ENCODE measurements around the gene PITPNM1. TPM values are rescaled to one million over a fixed set of nuclear protein-coding genes. Genes with fewer than 3 reads are reported as not detected.
"Not testable (repeated sequence)": the region's sequence is repeated elsewhere in the genome, so short reads cannot be mapped to it uniquely, and the experiment has no call there.

The PITPNM1 gene
- total and polyA plus RNA-seq, 9 donors: 4.9 to 11.6 (median 8.4) TPM

GRCh38 chr11:67489203-67489884 lies 15.8 kb downstream of the PITPNM1 start:
- DNase-seq: no peak
- WGBS (ENCODE audit: insufficient coverage): 69% methylated on average over 18 of the region's 25 CpGs
- no peak overlapping the region for H3K27ac ChIP-seq (ENCODE audit: low read length)
- H3K4me3 ChIP-seq (ENCODE audit: low read length): no peak overlapping the region
- peaks cover 2% of the 10 kb centered on the region for H3K4me1 ChIP-seq (ENCODE audit: control insufficient read depth, insufficient read depth, low read length)
- H3K36me3 ChIP-seq (ENCODE audit: control insufficient read depth, insufficient read depth, low read length): peaks cover 69% of the 10 kb centered on the region
- H3K9me3 ChIP-seq (replicated peaks; ENCODE audit: control insufficient read depth, low read depth, low read length): no peaks in the 10 kb centered on the region
- no peaks in the 10 kb centered on the region for H3K27me3 ChIP-seq (ENCODE audit: control insufficient read depth, insufficient read depth, low read length)

GRCh38 chr11:67486481-67487195 lies 18.5 kb downstream of the PITPNM1 start:
- no peak overlapping the region for H3K4me3 ChIP-seq (ENCODE audit: low read length)
- H3K27me3 ChIP-seq (ENCODE audit: control insufficient read depth, insufficient read depth, low read length): no peaks in the 10 kb centered on the region
- 86% methylated on average over 15 of the region's 20 CpGs for WGBS (ENCODE audit: insufficient coverage)
- H3K27ac ChIP-seq (ENCODE audit: low read length): no peak overlapping the region
- DNase-seq: peak; percentile 1
- H3K9me3 ChIP-seq (replicated peaks; ENCODE audit: control insufficient read depth, low read depth, low read length): peaks cover 2% of the 10 kb centered on the region
- peaks cover 53% of the 10 kb centered on the region for H3K36me3 ChIP-seq (ENCODE audit: control insufficient read depth, insufficient read depth, low read length)
- peaks cover 17% of the 10 kb centered on the region for H3K4me1 ChIP-seq (ENCODE audit: control insufficient read depth, insufficient read depth, low read length)

GRCh38 chr11:67485873-67486361 lies 19.2 kb downstream of the PITPNM1 start:
- not testable (repeated sequence) for H3K27ac ChIP-seq (ENCODE audit: low read length); H3K27me3 ChIP-seq (ENCODE audit: control insufficient read depth, insufficient read depth, low read length); H3K9me3 ChIP-seq (replicated peaks; ENCODE audit: control insufficient read depth, low read depth, low read length); H3K4me3 ChIP-seq (ENCODE audit: low read length)
- WGBS (ENCODE audit: insufficient coverage): 83% methylated on average over 5 of the region's 7 CpGs
- H3K4me1 ChIP-seq (ENCODE audit: control insufficient read depth, insufficient read depth, low read length): peaks cover 17% of the 10 kb centered on the region
- peak; percentile 23 for DNase-seq
- H3K36me3 ChIP-seq (ENCODE audit: control insufficient read depth, insufficient read depth, low read length): peaks cover 46% of the 10 kb centered on the region

- peaks cover 17% of the 10 kb centered on the region for H3K4me1 ChIP-seq (ENCODE audit: control insufficient read depth, insufficient read depth, low read length)
- 70% methylated on average over 9 of the region's 11 CpGs for WGBS (ENCODE audit: insufficient coverage)
- no peaks in the 10 kb centered on the region for H3K27me3 ChIP-seq (ENCODE audit: control insufficient read depth, insufficient read depth, low read length)
- H3K27ac ChIP-seq (ENCODE audit: low read length): peak overlapping the region; percentile 3
- H3K4me3 ChIP-seq (ENCODE audit: low read length): no peak overlapping the region
- peaks cover 36% of the 10 kb centered on the region for H3K36me3 ChIP-seq (ENCODE audit: control insufficient read depth, insufficient read depth, low read length)
- peaks cover 2% of the 10 kb centered on the region for H3K9me3 ChIP-seq (replicated peaks; ENCODE audit: control insufficient read depth, low read depth, low read length)
- DNase-seq: peak; percentile 16
Measured at GRCh38 chr11:67484847-67485311, 20.3 kb downstream of the PITPNM1 start.

GRCh38 chr11:67483831-67484665 lies 21.1 kb downstream of the PITPNM1 start:
- Histone ChIP-seq H3K27ac (ENCODE audit: low read length) (peak overlapping the region; percentile 35), H3K27me3 (ENCODE audit: control insufficient read depth, insufficient read depth, low read length) (no peaks in the 10 kb centered on the region), H3K9me3 (replicated peaks; ENCODE audit: control insufficient read depth, low read depth, low read length) (peaks cover 2% of the 10 kb centered on the region), H3K4me1 (ENCODE audit: control insufficient read depth, insufficient read depth, low read length) (peaks cover 17% of the 10 kb centered on the region), H3K4me3 (ENCODE audit: low read length) (peak overlapping the region; percentile 72), H3K36me3 (ENCODE audit: control insufficient read depth, insufficient read depth, low read length) (peaks cover 28% of the 10 kb centered on the region)
- peak; percentile 20 for DNase-seq
- 81% methylated on average over 13 of the region's 16 CpGs for WGBS (ENCODE audit: insufficient coverage)

GRCh38 chr11:67482827-67483798 lies 22.1 kb downstream of the PITPNM1 start, which contains the start of gene AIP:
TSS of gene AIP (plus strand) at chr11:67483026. CDS start at chr11:67483159, 133 bp downstream.
- Histone ChIP-seq H3K4me1 (ENCODE audit: control insufficient read depth, insufficient read depth, low read length) (peaks cover 17% of the 10 kb centered on the region), H3K4me3 (ENCODE audit: low read length) (peak within 1 kb of the TSS; percentile 72), H3K27ac (ENCODE audit: low read length) (peak within 1 kb of the TSS; percentile 95), H3K36me3 (ENCODE audit: control insufficient read depth, insufficient read depth, low read length) (peaks cover 22% of the 10 kb centered on the region), H3K27me3 (ENCODE audit: control insufficient read depth, insufficient read depth, low read length) (no peaks in the 10 kb centered on the region), H3K9me3 (replicated peaks; ENCODE audit: control insufficient read depth, low read depth, low read length) (peaks cover 2% of the 10 kb centered on the region)
- WGBS (ENCODE audit: insufficient coverage): 4% methylated on average over 54 of the region's 60 CpGs
- peak; percentile 100 for DNase-seq

- Histone ChIP-seq H3K36me3 (ENCODE audit: control insufficient read depth, insufficient read depth, low read length) (peaks cover 14% of the 10 kb centered on the region), H3K4me1 (ENCODE audit: control insufficient read depth, insufficient read depth, low read length) (peaks cover 17% of the 10 kb centered on the region), H3K27me3 (ENCODE audit: control insufficient read depth, insufficient read depth, low read length) (no peaks in the 10 kb centered on the region), H3K27ac (ENCODE audit: low read length) (peak overlapping the region; percentile 95), H3K9me3 (replicated peaks; ENCODE audit: control insufficient read depth, low read depth, low read length) (peaks cover 2% of the 10 kb centered on the region), H3K4me3 (ENCODE audit: low read length) (peak overlapping the region; percentile 72)
- no peak for DNase-seq
- 77% methylated on average over 7 of the region's 19 CpGs for WGBS (ENCODE audit: insufficient coverage)
Measured at GRCh38 chr11:67482275-67482826, 22.8 kb downstream of the PITPNM1 start.

GRCh38 chr11:67477344-67478050 lies 27.7 kb downstream of the PITPNM1 start:
- H3K4me1 ChIP-seq (ENCODE audit: control insufficient read depth, insufficient read depth, low read length); H3K27me3 ChIP-seq (ENCODE audit: control insufficient read depth, insufficient read depth, low read length); H3K4me3 ChIP-seq (ENCODE audit: low read length); H3K9me3 ChIP-seq (replicated peaks; ENCODE audit: control insufficient read depth, low read depth, low read length); DNase-seq; H3K27ac ChIP-seq (ENCODE audit: low read length); H3K36me3 ChIP-seq (ENCODE audit: control insufficient read depth, insufficient read depth, low read length): not testable (repeated sequence)
- 72% methylated on average over 6 of the region's 16 CpGs for WGBS (ENCODE audit: insufficient coverage)

Data from muscle of leg (tissue), 11 donors.